HepG2 (cell line): ENCODE data around the gene IP6K3. TPM values are rescaled to one million over a fixed set of nuclear protein-coding genes. Genes with fewer than 3 reads are reported as not detected.

Experiments
- IRF2 ChIP-seq: IDR thresholded peaks from 2 replicates; pipeline ENCODE4 v1.6.1; 2018; ENCODE audit warnings: missing genetic modification reagents, missing compliant biosample characterization
- KDM2A ChIP-seq: sonication (generic); formaldehyde crosslinking; IDR thresholded peaks from 2 replicates; pipeline ENCODE4 v1.4.0; 2020; ENCODE audit warnings: low read depth, missing genetic modification reagents, borderline replicate concordance
- KDM3A ChIP-seq: IDR thresholded peaks from 2 replicates; pipeline ENCODE4 v1.6.1; 2018; ENCODE audit warnings: low read depth, missing compliant biosample characterization
- MYC ChIP-seq: sonication (generic); formaldehyde crosslinking; IDR thresholded peaks from 2 replicates; pipeline ENCODE4 v1.9.0; 2021; ENCODE audit warnings: missing genetic modification reagents, borderline replicate concordance
- NFATC3 ChIP-seq: sonication (generic); formaldehyde crosslinking; IDR thresholded peaks from 2 replicates; pipeline ENCODE4 v1.5.1; 2020; ENCODE audit warnings: mild to moderate bottlenecking, missing genetic modification reagents
- RORA ChIP-seq: sonication (generic); formaldehyde crosslinking; IDR thresholded peaks from 2 replicates; pipeline ENCODE4 v1.5.0; 2020; ENCODE audit warnings: mild to moderate bottlenecking, missing genetic modification reagents, moderate library complexity
- SALL1 ChIP-seq: sonication (generic); formaldehyde crosslinking; IDR thresholded peaks from 2 replicates; pipeline ENCODE4 v1.8.0; 2022; ENCODE audit warnings: mild to moderate bottlenecking, missing genetic modification reagents
- SOX13 ChIP-seq, 3 experiments: fragments of 450-650 bp in 1 of 3; sonication (generic) in 1 of 3; formaldehyde crosslinking in 1 of 3; IDR thresholded peaks in 2 of 3; conservative IDR thresholded peaks in 1 of 3; 2 replicates each; pipeline versions ENCODE4 v1.5.0 to v1.6.1; 2016 to 2020; ENCODE audit warnings: antibody characterized with exemption in 1 of 3, mild to moderate bottlenecking in 1 of 3, missing compliant biosample characterization in 1 of 3, missing genetic modification reagents in 1 of 3, moderate library complexity in 1 of 3
- STAG1 ChIP-seq: sonication (generic); formaldehyde crosslinking; IDR thresholded peaks from 2 replicates; pipeline ENCODE4 v1.4.0; 2020; ENCODE audit warnings: missing genetic modification reagents
- TCF7L2 ChIP-seq: IDR thresholded peaks from 2 replicates; pipeline ENCODE4 v1.6.1; 2011; ENCODE audit warnings: mild to moderate bottlenecking, low read depth, low read length, moderate library complexity
- ZNF547 ChIP-seq: sonication (generic); formaldehyde crosslinking; IDR thresholded peaks from 2 replicates; pipeline ENCODE4 v1.5.1; 2020; ENCODE audit warnings: mild to moderate bottlenecking, missing genetic modification reagents
- ZNF749 ChIP-seq: sonication (generic); formaldehyde crosslinking; IDR thresholded peaks from 2 replicates; pipeline ENCODE4 v1.8.0; 2022; ENCODE audit warnings: mild to moderate bottlenecking, missing genetic modification reagents, moderate library complexity, borderline replicate concordance
- polyA plus RNA-seq, 8 experiments: library from polyadenylated mRNA; depleted of rRNA in 3 of 8; stranded (reverse) in 7 of 8; unstranded in 1 of 8; fragments of >200 nt; fragmentation: Illumina TruSeq in 4 of 8; extraction: Trizol in 4 of 8; gene quantifications; 2 replicates each; pipeline versions ENCODE4 v1.2.1 to v1.2.3, GENCODE V29; 2011 to 2016; ENCODE audit warnings: low read depth in 4 of 8, missing spikeins in 1 of 8, mixed read lengths in 1 of 8; ENCODE audit not compliant: insufficient read depth in 1 of 8
- total RNA-seq, 5 experiments: library from RNA; depleted of rRNA; stranded (reverse); fragments of >200 nt; fragmentation: Illumina TruSeq; extraction: Trizol; gene quantifications; 2 replicates each; pipeline ENCODE4 v1.2.3, GENCODE V29; 2016; ENCODE audit warnings: low read depth in 1 of 5
- TF ChIP-seq, protein P1 (sequence below): sonication (generic); formaldehyde crosslinking; IDR thresholded peaks from 2 replicates; pipeline ENCODE4 v1.8.1; 2023; ENCODE audit warnings: mild to moderate bottlenecking, missing genetic modification reagents
- TF ChIP-seq, protein P2 (sequence below): sonication (generic); formaldehyde crosslinking; IDR thresholded peaks from 2 replicates; pipeline ENCODE4 v1.4.0; 2020; ENCODE audit warnings: missing genetic modification reagents, borderline replicate concordance

Gene IP6K3
- total and polyA plus RNA-seq, 2 of the 13 experiments (the other 11 are each of a cell fraction or from before 2014, with no cell fraction given) = 0.11 to 0.18 TPM

DNA sequence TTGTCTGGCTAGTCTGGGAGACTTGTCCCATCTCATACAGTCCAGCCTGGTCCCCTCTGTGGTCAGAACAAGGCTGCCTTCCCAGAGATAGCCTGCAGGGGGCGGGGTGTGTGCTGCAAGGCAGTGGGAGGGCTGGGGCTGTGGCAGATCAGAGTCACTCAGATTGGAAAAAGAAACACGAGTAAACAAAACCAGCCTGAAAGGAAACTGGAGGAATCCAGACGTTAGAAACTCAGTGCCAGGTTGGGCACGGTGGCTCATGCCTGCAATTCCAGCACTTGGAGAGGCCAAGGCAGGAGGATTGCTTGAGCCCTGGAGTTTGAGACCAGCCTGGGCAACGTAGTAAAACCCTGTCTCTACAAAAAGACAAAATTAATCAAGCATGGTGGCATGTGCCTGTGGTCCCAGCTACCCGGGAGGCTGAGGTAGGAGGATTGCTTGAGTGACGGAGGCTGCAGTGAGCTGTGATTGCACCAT lies 22.0 kb upstream of the IP6K3 start (continued):
- TF ChIP-seq, protein P1, sequence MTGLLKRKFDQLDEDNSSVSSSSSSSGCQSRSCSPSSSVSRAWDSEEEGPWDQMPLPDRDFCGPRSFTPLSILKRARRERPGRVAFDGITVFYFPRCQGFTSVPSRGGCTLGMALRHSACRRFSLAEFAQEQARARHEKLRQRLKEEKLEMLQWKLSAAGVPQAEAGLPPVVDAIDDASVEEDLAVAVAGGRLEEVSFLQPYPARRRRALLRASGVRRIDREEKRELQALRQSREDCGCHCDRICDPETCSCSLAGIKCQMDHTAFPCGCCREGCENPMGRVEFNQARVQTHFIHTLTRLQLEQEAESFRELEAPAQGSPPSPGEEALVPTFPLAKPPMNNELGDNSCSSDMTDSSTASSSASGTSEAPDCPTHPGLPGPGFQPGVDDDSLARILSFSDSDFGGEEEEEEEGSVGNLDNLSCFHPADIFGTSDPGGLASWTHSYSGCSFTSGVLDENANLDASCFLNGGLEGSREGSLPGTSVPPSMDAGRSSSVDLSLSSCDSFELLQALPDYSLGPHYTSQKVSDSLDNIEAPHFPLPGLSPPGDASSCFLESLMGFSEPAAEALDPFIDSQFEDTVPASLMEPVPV (CRISPR knock-in tag) = no peak
- TF ChIP-seq SOX13 (IDR thresholded peaks at IDR 0.05) (no peak), SOX13 (CRISPR knock-in tag; conservative IDR thresholded peaks at IDR 0.05 in 1 of 2, IDR thresholded peaks at IDR 0.05 in 1 of 2) (no peak), SALL1 (CRISPR knock-in tag) (peak; percentile 31; the same call in 1 of the 2 replicates), TCF7L2 (no peak), KDM2A (peak; percentile 38; the same call in 1 of the 2 replicates), KDM3A (0 out of 2 replicates have a peak, but pooled peaks have one; percentile 48), ZNF749 (CRISPR knock-in tag) (no peak), NFATC3 (CRISPR knock-in tag) (no peak), STAG1 (CRISPR knock-in tag) (peak; percentile 82), IRF2 (CRISPR knock-in tag) (0 out of 2 replicates have a peak, but pooled peaks have one; percentile 48), RORA (CRISPR knock-in tag) (no peak), ZNF547 (CRISPR knock-in tag) (0 out of 2 replicates have a peak, but pooled peaks have one; percentile 36), MYC (CRISPR knock-in tag) (0 out of 2 replicates have a peak, but pooled peaks have one; percentile 40)
- TF ChIP-seq, protein P2, sequence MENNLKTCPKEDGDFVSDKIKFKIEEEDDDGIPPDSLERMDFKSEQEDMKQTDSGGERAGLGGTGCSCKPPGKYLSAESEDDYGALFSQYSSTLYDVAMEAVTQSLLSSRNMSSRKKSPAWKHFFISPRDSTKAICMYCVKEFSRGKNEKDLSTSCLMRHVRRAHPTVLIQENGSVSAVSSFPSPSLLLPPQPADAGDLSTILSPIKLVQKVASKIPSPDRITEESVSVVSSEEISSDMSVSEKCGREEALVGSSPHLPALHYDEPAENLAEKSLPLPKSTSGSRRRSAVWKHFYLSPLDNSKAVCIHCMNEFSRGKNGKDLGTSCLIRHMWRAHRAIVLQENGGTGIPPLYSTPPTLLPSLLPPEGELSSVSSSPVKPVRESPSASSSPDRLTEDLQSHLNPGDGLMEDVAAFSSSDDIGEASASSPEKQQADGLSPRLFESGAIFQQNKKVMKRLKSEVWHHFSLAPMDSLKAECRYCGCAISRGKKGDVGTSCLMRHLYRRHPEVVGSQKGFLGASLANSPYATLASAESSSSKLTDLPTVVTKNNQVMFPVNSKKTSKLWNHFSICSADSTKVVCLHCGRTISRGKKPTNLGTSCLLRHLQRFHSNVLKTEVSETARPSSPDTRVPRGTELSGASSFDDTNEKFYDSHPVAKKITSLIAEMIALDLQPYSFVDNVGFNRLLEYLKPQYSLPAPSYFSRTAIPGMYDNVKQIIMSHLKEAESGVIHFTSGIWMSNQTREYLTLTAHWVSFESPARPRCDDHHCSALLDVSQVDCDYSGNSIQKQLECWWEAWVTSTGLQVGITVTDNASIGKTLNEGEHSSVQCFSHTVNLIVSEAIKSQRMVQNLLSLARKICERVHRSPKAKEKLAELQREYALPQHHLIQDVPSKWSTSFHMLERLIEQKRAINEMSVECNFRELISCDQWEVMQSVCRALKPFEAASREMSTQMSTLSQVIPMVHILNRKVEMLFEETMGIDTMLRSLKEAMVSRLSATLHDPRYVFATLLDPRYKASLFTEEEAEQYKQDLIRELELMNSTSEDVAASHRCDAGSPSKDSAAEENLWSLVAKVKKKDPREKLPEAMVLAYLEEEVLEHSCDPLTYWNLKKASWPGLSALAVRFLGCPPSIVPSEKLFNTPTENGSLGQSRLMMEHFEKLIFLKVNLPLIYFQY = 0 out of 2 replicates have a peak, but pooled peaks have one; percentile 18
